Stimulated activated CD4-positive, alpha-beta T cell treated with anti-CD3 and anti-CD28 coated beads, Interleukin-4, amount 100 ng/mL, for 4 hours (primary cell): Measurements from ENCODE around the gene ANK2.
A peak's percentile ranks its signal among the peaks of the same experiment; 100 is the strongest.

Source experiments
- DNase-seq, 2 experiments: peaks; one replicate each; pipeline ENCODE4 v3.0.0-alpha.2; 2020

Gene ANK2

DNA sequence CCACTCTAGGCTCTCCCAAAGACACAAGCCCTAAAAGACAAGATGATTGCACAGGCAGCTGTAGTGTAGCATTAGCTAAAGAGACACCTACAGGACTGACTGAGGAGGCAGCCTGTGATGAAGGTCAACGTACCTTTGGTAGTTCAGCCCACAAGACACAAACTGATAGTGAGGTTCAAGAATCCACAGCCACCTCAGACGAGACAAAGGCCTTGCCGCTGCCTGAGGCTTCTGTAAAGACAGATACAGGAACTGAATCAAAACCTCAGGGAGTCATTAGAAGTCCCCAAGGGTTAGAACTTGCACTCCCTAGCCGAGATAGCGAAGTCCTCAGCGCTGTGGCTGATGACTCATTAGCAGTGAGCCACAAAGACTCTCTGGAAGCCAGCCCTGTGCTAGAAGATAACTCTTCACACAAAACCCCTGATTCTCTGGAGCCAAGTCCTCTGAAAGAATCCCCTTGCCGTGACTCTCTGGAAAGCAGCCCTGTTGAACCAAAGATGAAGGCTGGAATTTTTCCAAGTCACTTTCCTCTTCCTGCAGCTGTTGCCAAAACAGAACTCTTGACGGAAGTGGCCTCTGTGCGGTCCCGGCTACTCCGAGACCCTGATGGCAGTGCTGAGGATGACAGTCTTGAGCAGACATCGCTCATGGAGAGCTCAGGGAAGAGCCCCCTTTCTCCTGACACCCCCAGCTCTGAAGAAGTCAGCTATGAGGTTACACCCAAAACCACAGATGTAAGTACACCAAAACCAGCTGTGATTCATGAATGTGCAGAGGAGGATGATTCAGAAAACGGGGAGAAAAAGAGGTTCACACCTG, 306.3 kb downstream of the ANK2 start:
- DNase-seq: peak; percentile 44 to 82

DNA sequence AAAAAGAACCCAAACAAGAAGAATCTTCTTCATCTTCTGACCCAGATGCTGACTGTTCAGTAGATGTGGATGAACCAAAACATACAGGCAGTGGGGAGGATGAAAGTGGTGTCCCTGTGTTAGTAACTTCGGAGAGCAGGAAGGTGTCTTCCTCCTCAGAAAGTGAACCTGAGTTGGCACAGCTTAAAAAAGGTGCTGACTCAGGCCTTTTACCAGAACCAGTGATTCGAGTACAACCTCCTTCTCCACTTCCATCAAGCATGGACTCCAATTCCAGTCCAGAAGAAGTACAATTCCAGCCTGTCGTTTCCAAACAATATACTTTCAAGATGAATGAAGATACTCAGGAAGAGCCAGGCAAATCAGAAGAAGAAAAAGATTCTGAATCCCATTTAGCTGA, 307.0 kb downstream of the ANK2 start:
- no peak for DNase-seq

DNA sequence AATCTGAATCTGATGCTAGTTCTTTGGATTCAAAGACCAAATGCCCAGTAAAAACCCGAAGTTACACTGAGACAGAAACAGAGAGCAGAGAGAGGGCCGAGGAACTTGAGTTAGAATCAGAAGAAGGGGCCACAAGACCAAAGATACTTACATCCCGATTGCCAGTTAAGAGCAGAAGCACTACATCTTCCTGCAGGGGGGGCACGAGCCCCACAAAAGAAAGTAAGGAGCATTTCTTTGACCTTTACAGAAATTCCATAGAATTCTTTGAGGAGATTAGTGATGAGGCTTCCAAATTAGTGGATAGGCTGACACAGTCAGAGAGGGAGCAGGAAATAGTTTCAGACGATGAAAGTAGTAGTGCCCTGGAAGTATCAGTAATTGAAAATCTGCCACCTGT, 309.3 kb downstream of the ANK2 start:
- DNase-seq: no peak

DNA sequence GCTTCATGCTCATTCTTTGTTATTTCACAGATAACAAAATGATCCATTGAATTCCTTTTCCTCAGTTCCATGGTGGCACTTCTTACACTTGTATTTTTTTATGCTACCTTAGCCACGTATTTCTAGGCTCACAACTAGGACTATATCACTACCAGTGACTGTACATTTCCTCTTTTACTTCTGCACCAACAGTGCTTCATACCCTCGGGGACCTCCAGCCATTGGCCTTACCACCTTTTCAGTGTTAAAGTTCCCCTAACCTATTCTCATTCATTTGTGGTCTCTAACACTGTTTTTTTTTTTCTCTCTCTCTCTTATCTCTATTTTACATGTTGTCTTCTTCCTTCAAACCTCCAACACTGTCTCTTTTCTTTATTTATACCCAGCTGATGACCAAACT, 315.9 kb downstream of the ANK2 start:
- no peak for DNase-seq

DNA sequence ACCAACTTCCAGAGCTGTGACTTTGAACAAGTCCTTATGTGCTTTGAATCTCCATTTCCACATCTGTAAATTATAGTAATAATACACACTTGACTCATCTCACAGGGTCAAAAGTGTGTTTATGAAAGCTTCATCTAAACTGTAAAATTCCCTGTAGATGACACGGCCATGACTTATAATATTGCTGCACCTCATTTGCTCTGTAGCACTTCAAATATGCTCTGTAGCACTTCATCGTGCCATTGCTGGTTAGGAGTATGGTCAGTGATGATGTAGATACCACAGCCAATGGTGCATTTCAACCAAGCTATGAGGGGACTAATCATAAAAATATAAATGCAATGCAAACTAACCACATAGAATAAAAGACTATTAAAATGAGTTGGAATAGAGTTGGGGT, 318.6 kb downstream of the ANK2 start:
- no peak for DNase-seq

DNA sequence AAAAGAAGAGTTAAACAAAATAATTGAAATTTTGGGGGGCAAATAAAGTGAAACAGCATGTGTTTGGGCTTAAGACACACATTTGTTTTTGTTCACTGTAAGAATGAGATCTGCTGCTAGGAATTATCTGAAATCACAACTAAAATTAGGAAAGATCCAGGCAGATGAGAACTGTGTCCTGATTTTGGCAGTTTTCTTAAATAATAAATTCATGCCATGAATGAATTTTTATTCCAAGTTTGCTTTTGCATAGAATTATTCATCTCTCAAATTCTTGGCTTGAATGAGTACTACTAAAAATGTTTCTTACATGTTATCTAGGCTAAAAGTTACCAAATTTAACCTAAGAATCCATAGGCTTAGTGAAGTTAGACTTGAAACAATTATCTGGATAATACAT, 321.7 kb downstream of the ANK2 start:
- DNase-seq: no peak

DNA sequence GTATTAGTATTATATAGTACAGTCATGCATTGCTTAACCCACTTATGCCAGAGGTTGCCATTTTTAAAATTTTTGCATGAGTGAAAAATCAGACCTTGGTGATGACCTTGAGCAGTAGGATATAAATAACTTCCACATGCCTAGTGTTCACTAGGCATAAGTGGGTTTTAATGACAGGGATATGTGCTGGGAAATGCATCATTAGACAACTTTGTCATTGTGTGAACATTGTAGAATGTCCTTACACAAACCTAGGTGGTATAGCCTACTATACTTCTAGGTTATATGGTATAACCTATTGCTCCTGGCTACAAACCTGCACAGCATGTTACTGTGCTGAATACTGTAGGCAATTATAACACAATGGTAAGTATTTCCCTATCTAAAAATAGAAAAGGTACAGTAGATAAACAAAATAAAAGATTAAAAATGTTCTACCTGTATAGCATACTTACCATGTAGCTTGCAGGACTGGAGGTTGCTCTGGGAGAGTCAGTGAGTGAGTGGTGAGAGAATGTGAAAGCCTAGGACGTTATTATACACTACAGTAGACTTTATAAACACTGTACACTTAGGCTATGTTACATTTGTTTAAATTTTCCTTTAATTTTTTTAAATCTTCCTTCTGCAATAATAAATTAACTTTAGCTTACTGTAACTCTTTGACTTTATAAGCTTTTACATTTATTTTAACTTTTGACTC, 326.7 kb downstream of the ANK2 start:
- no peak for DNase-seq

DNA sequence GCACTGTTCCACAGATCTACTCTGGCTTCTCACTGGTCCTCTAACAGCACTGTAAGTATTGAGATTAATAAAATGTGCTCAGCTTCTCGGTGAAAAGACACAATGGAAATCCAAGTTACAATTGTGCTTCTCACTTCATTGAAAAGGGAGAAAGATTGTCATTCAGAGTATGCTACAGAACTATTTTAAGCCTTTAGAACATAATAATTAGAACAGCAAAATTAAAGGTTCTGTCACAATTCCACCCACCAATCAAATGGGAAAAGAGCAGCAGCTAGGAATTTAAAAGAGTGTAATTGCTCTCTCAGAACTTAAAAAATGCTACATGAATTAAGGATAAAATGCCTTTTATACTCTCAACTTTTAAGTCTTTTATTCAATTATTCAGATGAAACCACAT, 329.4 kb downstream of the ANK2 start:
- DNase-seq: no peak

DNA sequence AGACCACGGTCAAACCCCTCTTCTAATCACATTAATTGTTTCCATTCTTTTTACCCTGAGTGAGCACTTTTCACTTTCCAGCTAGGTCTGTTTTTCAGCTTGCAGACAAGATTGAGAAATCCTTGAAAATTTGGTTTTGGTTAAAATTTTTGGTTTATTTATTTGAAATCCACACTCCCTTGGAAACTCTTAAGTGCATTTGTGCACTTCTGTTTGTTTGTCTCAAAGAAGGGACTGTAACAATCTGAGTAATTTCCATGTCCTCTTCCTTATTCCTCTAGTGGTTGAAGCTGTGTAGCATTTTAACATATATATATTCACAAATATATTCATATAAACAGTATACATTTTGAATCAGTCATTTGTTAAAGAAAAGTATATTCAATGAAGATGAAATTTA, 333.3 kb downstream of the ANK2 start:
- no peak for DNase-seq

DNA sequence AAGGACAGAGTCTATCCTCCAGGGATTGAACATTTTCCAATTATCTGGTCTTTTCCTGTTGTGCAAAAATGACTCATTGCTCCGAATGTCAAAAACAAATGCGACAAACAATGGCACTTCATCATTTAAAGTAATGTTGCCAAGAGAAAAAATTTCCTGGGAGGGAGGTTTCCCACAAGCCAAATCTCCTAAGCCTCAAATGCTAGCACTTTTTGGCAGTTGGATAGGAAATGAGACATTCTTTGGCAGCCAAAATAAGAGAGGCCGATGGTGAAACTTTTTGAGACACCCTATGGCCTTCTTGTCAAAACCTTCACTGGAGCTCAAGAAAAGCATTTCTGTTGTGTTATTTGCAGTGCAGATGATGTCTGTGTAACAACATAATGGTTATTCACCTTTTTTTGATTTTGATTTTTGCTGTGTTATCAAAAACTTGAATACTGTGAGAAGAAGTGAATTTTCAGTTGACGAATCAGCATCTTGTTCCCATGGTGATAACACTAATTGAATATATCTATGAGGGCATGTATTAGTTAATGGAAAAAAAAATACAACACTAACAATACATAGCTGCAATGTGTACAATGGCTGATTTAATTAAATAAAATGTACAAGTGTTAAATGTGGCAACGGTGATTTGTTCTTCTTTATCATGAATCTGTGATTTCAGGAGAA, 333.8 kb downstream of the ANK2 start:
- DNase-seq: no peak

DNA sequence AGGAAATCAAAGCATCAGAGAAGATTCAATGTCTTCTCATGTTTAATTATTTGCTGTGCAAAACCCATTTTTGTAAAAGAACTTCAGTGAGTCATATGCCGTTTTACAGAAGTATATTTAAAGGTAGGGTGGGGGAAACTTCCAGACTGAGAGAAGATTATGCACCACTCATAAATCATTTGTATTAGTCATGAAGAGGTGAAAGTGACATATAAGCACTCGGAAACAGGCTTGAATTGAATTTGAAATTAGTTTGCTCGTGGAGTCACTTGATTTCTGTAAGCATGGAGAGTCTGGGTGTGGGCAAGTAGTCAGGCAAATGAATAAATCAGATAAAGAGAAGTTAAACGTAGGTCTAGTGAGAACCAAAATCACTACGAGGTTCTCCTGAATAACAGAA, 335.1 kb downstream of the ANK2 start:
- no peak for DNase-seq

DNA sequence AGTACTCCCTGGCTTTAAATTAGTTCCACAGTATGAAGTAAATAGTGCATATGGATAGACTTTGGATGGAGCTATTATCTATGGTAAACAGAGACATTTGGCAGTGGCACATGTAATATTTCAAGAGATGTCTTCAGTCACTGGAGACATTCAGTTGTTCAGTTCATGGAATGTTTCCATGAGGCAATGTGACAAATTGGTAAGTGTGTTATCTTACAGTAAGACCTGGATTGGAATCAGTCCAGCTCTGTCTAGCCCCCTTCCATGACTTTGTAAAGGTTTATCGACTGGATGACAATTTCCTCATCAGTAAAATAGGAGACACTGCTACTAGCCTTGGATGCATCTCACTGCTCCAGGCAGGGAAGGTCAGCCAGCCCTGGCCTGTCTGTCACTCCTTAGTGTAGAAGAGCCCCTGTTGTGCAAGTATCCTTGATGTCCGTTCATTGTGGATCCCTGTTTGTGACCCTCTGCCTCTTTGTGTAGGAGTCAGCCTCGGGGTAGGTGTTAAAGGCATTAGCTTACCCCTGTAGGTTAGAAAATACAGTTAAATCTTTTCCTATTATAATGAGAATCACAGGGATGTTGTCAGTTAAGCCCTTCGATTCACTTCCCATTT, 335.9 kb downstream of the ANK2 start:
- no peak for DNase-seq

DNA sequence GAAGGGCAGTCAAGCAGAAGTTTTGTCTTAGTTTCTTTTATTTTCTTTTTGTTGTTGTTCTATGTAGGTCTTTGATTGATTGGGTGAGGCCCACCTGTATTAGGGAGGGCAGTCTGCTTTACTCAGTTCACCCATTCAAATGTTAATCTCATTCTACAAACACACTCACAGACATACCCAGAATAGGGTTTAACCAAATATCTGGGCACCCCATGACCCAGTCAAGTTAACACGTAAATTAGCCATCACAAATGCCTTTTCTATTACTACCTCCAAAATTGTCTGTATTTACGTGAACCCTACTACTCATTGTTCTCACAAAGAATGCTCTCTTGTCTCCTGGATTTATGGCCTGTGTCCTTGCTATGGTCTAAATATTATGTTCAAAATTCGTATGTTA, 339.7 kb downstream of the ANK2 start:
- DNase-seq: no peak

DNA sequence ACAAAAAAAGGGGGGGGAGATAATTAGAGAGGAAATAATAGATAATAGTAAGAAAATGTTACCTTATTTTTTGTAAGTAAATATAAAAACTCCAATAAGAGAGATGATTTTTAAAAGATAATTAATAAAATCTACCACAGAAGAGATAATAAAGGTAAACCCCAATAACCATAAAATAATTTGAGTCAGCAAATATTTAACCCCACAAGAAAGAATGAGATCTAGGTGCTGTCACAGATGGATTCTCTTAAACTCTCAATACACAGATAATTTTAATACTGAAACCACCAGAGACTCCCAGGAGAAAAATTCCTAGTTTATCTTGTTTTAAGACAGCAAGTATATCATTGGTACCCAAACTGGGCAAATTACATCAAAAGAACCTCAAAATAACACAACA, 341.4 kb downstream of the ANK2 start:
- DNase-seq: no peak

DNA sequence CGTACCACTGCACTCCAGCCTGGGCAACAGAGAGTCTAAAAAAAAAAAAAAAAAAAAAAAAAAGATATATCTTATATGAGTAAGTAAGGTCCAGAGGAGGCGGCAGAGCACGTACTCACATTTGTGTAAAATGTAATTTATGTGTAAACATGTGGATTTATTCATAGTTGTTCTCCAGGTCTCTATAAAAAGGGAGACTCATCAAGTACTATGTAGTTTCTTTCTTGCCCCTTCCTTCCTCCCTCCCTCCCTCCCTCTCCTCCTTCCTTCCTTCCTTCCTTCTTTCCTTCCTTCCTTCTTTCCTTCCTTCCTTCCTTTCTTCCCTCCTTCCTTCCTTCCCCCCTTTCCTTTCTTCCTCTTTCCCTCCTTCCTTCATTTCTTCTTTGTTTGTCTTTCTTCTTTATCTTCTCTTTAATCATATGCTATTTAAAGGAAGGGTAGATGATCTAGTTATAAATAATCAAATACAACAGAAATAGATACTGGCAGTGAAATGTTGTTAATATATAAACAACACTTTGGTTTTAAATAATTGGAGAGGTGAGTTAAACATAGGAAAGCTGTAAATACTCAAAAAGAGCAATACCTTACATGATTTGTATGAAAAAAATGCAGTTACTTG, 344.8 kb downstream of the ANK2 start:
- no peak for DNase-seq

DNA sequence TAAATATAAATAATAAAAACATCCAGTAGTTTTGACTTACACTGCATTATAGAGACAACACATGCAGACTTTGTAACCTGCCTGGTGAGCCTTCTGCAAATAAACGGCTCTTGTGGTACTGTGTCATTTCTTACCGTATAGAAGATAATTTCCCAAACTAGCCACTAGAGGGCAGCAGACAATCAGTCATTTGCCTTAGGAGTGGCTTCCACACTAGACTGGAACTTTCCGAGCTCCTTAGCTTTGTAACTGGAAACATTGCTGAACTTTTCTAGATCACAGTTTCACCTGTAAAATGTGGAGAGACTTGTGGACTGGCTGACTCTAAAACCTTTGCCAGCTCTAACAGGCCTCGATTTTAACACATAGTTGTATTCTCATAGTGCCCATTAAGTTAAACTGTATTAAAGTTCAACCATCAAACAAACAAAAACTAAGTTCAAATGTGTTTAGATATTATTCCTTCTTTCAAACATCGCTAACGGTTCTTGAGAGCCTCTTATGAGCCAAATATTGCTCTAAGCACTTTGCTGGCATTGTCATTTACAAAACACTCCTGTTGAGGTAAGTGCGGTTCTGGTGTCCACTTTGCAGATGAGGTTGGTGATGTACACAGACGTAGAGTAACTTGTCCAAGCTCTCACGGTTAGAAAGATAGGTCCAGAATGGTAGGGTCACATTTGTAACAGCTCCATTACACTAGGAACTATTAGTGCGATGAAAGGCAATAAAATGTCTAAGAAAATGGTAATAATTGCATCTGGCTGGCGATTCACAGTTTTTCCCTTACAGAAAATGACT, 345.5 kb downstream of the ANK2 start:
- DNase-seq: peak in 1 of 2 experiments; percentile 29

DNA sequence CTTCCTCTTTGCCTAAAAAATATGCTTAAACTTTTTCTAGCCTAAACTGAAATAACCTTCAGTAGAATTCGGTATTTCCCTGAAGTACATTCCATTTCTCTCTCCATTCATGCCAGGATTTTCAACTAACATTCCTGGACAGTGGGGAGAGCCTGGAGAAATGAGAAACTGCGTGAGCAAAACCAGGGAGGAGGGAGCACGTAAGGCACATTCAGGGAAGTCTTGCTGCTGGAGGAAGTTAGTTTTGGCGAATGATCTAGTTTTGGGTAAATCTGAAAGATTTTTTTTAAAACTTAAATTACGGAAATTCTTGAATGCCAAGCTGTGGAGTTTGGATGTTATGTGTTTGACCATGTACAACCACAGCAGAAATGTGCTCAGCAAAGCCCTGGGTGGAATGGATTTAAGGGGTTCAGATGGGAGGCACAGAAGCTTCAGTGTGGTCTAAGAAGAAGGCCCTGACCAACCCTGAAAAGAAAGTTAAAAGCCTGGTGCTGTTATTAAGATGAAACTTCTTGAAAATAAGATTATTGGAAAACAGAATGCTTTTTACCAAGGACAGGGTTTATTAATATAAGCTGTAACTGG, 347.8 kb downstream of the ANK2 start:
- DNase-seq: no peak

DNA sequence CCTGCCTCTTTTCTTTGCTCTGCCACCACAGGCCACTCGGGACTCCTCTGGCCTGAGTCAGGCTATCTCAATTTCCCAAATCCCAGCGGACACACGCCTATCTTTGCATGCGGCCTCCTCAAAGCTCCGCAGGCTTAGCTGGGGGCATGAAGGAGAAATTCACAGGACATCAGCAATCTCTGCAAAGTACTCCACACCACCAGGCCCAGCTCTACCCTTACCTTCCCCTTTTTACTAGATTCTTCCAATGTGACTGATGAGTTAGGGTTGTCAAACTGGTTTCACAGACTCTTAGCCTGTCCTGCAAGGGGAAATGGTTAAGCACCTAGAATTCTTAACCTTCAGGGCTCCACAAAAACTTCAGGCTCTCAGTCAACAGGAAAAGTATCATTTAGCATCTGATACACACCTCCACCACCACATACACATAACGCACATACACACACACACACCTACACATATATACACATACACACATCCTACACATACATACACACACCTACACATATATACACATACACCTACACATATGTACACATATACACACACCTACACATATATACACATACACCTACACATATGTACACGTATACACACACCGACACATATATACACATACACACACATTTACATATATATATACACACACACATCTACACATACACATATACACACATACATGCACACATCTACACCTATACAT, 349.1 kb downstream of the ANK2 start:
- no peak for DNase-seq

DNA sequence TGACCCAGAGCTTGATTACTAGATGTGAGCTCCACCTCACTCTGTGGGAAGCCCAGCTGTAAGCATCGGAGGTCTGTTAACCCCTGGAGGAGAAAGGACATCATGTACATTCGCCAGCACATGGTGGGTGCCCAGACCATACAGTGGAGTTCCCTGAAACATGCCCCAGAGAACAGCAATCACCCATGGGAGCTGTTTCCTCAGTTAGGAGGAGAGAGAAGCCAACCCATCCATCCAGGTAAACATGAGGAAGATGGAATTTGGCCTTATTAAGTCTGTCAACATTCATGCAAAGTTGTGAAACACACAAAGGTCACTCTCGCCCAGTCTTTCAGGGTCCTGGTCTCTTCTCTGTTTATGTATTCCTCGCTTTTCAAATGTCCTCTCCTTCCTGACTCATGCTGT, 354.7 kb downstream of the ANK2 start:
- no peak for DNase-seq

DNA sequence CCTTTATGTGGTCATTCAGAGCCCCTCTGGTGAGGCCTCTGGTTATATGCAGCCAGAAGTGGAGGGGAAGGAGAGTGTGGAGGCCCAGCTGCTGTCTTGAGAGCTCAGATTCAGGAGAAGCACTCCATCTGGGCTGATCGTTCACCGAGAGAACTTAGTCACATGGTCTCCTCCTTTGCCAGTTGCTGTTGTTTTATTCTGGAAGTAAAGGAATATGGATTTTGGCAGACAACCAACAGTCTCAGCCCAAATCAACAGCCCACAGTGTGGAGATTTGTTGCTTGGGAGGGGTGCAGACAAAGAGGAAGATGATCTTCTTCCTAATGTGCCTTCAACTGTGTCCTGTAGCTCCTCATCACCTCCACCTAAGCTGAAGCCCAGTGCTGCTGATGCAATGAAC, 355.4 kb downstream of the ANK2 start:
- DNase-seq: no peak
